ENCODE results near the gene NBL1. TPM values are rescaled to one million over a fixed set of nuclear protein-coding genes. Genes with fewer than 3 reads are reported as not detected.

The NBL1 gene
- total RNA-seq, 1 experiment from 2014 or later, result 117 TPM

- Histone ChIP-seq H3K36me3 (ENCODE audit: low read depth, low read length) (no peaks in the 10 kb centered on the region), H3K9me3 (ENCODE audit: low read length) (no peaks in the 10 kb centered on the region), H4K20me1 (ENCODE audit: low read length) (no peaks in the 10 kb centered on the region), H3K4me3 (ENCODE audit: low read length) (peak overlapping the region; percentile 100), H3K4me2 (ENCODE audit: low read length) (peak overlapping the region; percentile 99), H3K9ac (ENCODE audit: low read length) (peak overlapping the region; percentile 85), H3F3A (ENCODE audit: low read length, unreplicated experiment) (no peaks in the 10 kb centered on the region), H2AFZ (ENCODE audit: low read length) (peak overlapping the region; percentile 98; the same call in 1 of the 2 replicates), H3K4me1 (ENCODE audit: insufficient read depth, low read length) (peaks cover 41% of the 10 kb centered on the region), H3K9me2 (replicated peaks; ENCODE audit: low read length) (no peaks in the 10 kb centered on the region), H3K27me3 (ENCODE audit: low read length) (no peaks in the 10 kb centered on the region), H3K27ac (ENCODE audit: low read length) (no peak overlapping the region), H3K79me2 (ENCODE audit: low read length) (peaks cover 44% of the 10 kb centered on the region)
- no peak for DNase-seq
- TF ChIP-seq EZH2phosphoT487 (IDR thresholded peaks at IDR 0.05; ENCODE audit: borderline replicate concordance, low read length) (no peak), CTCF (conservative IDR thresholded peaks at IDR 0.05; ENCODE audit: low read depth, low read length) (no peak), EZH2 (IDR thresholded peaks at IDR 0.05; ENCODE audit: low read length, unreplicated experiment) (no peak)
- ATAC-seq, result peak; percentile 3; the same call in 1 of the 2 replicates
- intact Hi-C loops (cut with micrococcal nuclease), result no loop called here
- no TSS peak for BruUV-seq (replicated peaks)
- CTCF ChIA-PET, result no interaction called here
- POLR2A ChIA-PET (ENCODE audit: unreplicated experiment), result interaction anchor here (0.5 kb wide), 1 partner anchor 108 kb away, joined by 3 read pairs; no protein-coding TSS in a partner anchor
Observed at GRCh38 chr1:19644395-19644680, 227 bp downstream of the NBL1 start.

- Histone ChIP-seq H3K9me2 (replicated peaks; ENCODE audit: low read length) (no peaks in the 10 kb centered on the region), H3K9me3 (ENCODE audit: low read length) (no peaks in the 10 kb centered on the region), H3K36me3 (ENCODE audit: low read depth, low read length) (no peaks in the 10 kb centered on the region), H3K4me3 (ENCODE audit: low read length) (peak overlapping the region; percentile 100), H3K27me3 (ENCODE audit: low read length) (no peaks in the 10 kb centered on the region), H3K4me1 (ENCODE audit: insufficient read depth, low read length) (peaks cover 39% of the 10 kb centered on the region), H4K20me1 (ENCODE audit: low read length) (no peaks in the 10 kb centered on the region), H3F3A (ENCODE audit: low read length, unreplicated experiment) (no peaks in the 10 kb centered on the region), H2AFZ (ENCODE audit: low read length) (peak overlapping the region; percentile 98), H3K4me2 (ENCODE audit: low read length) (peak overlapping the region; percentile 99), H3K79me2 (ENCODE audit: low read length) (peaks cover 45% of the 10 kb centered on the region), H3K9ac (ENCODE audit: low read length) (peak overlapping the region; percentile 85), H3K27ac (ENCODE audit: low read length) (no peak overlapping the region)
- BruUV-seq (replicated peaks), result TSS peak; percentile 29
- ATAC-seq (peak; percentile 26), DNase-seq (peak; percentile 38)
- intact Hi-C loops (cut with micrococcal nuclease), result no loop called here
- ChIA-PET CTCF (no interaction called here), POLR2A (ENCODE audit: unreplicated experiment) (no interaction called here)
- TF ChIP-seq CTCF (conservative IDR thresholded peaks at IDR 0.05; ENCODE audit: low read depth, low read length), result no peak
- TF ChIP-seq EZH2 (IDR thresholded peaks at IDR 0.05; ENCODE audit: low read length, unreplicated experiment), result no peak
- TF ChIP-seq EZH2phosphoT487 (IDR thresholded peaks at IDR 0.05; ENCODE audit: borderline replicate concordance, low read length), result no peak
Observed at GRCh38 chr1:19644681-19645410, 735 bp downstream of the NBL1 start.

Measured in PC-3 (cell line).